HFF-Myc (cell line): ENCODE results near the gene AUH.

Experiments used
- DNase-seq: peaks from one replicate; pipeline ENCODE4 v3.0.0-alpha.2; 2011; ENCODE audit warnings: low read depth; ENCODE audit errors: extremely low read depth
- H3K4me3 ChIP-seq: replicated peaks from 2 replicates; pipeline ENCODE4 v1.5.1; 2011; ENCODE audit warnings: low read depth, mild to moderate bottlenecking, control low read depth, low read length
- TF ChIP-seq, protein P1 (sequence below): IDR thresholded peaks from 2 replicates; pipeline ENCODE4 v1.5.1; 2012; ENCODE audit warnings: mild to moderate bottlenecking, low read depth, low read length, control low read depth; ENCODE audit errors: missing control alignments

Gene AUH

DNA sequence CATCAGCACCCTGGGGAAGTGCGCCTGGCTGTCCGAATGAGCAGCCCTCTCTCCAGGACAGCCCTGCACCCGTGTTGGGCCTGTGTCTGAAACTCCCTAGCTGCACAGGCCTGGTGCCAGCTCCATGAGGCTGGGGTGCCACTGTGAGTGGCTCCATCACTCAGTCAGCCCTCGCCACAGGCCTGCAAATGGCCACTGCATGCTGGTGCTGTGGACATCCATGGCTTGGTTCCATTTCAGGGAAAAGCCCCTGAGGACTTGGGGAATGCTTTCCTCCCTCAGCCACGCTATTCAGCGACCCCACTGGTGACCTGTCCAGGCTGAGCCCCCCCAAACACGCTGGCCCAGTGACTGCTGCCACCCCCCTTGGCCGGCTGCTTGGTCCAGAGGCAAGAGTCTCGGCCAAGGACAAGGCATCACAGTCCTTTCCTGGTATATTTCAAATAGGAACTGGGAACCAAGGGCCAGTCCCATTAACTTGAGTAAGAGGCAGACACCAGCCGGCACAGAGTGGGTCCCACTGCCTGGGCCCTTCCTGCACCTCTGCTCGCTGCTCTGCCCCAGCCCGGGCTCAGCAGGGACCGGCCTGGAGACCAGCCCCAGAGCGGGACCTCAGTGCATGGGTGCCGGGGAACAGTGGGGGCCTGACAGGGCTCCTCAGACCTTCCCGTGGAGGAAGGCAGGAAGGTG, 181.3 kb downstream of the AUH start:
- H3K4me3 ChIP-seq = no peak overlapping the region
- DNase-seq = no peak
- TF ChIP-seq, protein P1, sequence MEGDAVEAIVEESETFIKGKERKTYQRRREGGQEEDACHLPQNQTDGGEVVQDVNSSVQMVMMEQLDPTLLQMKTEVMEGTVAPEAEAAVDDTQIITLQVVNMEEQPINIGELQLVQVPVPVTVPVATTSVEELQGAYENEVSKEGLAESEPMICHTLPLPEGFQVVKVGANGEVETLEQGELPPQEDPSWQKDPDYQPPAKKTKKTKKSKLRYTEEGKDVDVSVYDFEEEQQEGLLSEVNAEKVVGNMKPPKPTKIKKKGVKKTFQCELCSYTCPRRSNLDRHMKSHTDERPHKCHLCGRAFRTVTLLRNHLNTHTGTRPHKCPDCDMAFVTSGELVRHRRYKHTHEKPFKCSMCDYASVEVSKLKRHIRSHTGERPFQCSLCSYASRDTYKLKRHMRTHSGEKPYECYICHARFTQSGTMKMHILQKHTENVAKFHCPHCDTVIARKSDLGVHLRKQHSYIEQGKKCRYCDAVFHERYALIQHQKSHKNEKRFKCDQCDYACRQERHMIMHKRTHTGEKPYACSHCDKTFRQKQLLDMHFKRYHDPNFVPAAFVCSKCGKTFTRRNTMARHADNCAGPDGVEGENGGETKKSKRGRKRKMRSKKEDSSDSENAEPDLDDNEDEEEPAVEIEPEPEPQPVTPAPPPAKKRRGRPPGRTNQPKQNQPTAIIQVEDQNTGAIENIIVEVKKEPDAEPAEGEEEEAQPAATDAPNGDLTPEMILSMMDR = no peak

DNA sequence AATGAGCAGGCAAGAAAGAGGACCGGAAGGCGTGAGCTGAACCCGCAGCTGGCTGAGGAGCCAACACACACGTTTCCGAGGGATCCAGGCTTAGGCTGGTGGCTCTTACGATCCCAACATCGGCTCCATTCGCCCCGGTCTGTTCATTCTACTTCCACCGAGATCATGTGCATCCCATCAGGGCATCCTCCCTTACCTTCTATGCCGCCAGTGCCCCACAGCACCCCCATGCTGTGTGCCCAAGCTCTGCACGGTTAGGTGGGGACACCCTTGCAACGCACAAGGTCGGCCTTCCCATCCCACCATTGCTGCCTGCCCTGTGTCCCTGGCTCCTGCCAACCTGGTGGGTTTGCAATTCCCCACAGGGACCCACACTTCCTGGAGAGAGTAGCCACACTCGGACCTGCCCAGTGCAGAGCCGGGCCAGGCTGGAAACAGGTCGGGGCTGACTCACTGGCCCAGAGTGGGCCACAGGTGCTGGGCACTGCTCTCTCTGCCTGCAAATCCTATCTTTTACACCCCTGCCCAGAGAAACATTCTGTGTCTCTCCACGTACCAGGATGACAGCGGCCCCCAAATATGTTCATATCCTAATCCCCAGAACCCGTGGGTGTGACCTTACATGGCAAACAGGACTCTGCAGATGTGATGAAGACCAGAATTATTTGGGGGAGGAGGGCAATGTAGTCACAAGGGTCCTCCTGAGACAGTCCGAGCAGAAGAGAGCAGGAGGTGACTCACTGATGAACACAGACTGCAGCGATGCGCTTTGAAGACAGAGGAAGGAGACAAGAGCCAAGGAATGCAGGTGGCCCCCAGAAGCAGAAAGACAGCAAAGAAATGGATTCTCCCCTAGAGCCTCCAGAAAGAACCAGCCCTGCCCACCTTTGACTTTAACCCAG, 182.2 kb downstream of the AUH start:
- DNase-seq = no peak
- no peak overlapping the region for H3K4me3 ChIP-seq
- TF ChIP-seq, protein P1 = no peak

DNA sequence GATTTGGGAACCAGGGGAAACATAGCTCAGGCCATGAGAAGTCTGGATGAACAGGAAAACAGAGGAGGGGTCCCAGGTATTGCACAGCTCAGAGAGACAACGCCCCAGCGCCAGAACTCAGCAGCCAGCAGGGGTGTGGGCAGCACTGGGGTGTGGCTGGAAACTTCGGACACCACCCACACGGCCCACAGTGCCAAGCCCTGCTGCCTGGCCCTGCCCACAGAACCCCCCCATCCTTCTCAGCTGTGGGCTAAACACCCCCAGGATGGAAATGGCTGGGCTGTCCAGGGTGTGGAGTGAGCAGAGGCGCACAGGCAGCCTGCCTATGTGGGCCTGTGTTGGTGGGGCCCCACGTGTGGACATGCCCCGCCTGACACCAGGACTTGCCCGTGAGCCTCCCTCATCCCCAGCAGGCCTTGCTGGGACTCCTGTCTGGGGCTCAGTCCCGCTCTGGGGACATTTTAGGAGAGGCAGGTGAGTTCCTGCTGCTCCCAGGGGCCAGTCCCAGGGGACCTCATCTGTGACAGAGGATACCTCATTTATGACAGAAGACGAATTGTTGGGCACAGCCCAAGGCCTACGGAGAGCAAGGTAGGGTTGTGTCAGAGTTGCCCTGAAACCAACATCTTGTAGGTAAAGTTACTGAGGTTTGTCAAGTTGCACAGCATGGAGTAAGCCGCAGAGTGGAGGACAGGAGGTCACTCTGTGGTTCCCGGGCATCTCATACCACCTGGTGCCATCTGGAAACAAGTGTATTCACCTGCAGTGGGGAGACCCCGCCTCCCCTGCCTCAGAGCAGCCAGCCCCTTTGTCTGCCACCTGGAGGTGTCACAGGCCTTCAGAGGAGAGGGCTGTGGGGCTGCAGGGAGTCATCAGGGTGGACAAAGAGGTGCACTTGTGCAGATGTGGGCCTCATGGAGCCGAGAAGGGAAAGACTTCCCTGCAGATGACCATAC, 183.2 kb downstream of the AUH start:
- TF ChIP-seq, protein P1 = no peak
- no peak for DNase-seq
- H3K4me3 ChIP-seq = no peak overlapping the region

- no peak for DNase-seq
- TF ChIP-seq, protein P1 = no peak
- H3K4me3 ChIP-seq = no peak overlapping the region
These were observed 183.9 kb downstream of the AUH start for GRCh38 chr9:91177661-91178280.

DNA sequence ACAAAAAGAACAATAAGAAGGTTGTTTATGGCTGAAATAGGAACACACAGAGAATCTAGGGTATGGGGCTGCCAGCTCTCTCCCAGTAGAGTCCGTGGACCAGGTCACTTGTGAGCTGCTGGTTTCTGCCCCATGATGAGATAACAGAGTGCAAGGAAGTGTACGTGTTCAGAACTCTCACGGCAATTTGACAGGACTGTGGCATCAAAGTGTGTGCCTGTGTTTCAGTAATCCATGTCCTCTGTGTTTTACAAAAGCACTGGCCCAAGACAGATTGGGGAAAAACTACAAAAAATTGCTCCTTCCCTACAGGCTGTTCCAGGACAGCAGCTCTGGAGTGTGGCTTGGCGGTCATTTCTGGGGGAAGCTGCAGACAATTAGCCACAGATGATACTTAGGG, 184.6 kb downstream of the AUH start:
- no peak for DNase-seq
- H3K4me3 ChIP-seq = no peak overlapping the region
- TF ChIP-seq, protein P1 = no peak

DNA sequence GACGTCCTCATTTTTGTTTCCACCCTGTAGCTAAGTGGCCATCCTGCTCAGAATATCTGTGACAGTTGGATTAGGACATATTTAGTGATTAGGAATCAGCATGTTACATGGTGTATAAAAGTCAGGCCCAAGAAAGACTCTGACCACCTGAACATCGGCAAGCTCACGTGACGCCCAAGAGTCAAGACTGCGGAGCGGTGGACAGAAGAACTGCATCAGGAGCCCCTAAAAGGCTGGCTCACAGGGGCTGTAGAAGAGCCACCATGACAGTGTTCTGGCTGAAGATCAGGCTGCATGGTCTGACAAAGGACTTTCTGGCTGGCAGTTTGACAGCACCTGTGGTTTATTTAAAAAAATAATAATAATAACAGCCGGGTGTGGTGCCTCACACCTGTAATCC, 185.3 kb downstream of the AUH start:
- no peak overlapping the region for H3K4me3 ChIP-seq
- DNase-seq = no peak
- TF ChIP-seq, protein P1 = no peak
